ENCODE data around the gene HDHD2.

GRCh38 chr18:47141289-47141688 lies 9.0 kb downstream of the HDHD2 start:
- TF ChIP-seq ZNF384 (IDR thresholded peaks at IDR 0.05) (no peak), PKNOX1 (IDR thresholded peaks at IDR 0.05) (no peak), NFRKB (IDR thresholded peaks at IDR 0.05) (no peak), SP1 (IDR thresholded peaks at IDR 0.05) (no peak)

All from HEK293T (cell line).